ENCODE results near the gene THRAP3. TPM values are rescaled to one million over a fixed set of nuclear protein-coding genes. Genes with fewer than 3 reads are reported as not detected.

THRAP3 gene
- total RNA-seq, 1 experiment from 2014 or later = 86.8 TPM

GRCh38 chr1:36328088-36328480 is 103.8 kb downstream of the THRAP3 start:
- Histone ChIP-seq H3K27me3 (replicated peaks; ENCODE audit: control insufficient read depth, insufficient read depth, low read length) (no peaks in the 10 kb centered on the region), H3K4me1 (peaks cover 6% of the 10 kb centered on the region; the same call in 1 of the 2 replicates), H3K9me3 (no peaks in the 10 kb centered on the region), H3K36me3 (ENCODE audit: control insufficient read depth, insufficient read depth, low read length) (no peaks in the 10 kb centered on the region), H3K4me3 (ENCODE audit: low read depth, low read length) (no peak overlapping the region)
- no peak overlapping the region for H3K27ac Mint-ChIP-seq (ENCODE audit: unreplicated experiment)
- intact Hi-C loops (cut with micrococcal nuclease; ENCODE audit: unreplicated experiment) = no loop called here
- CTCF ChIA-PET = no interaction called here
- no peak overlapping the region for H3K4me3 Mint-ChIP-seq (ENCODE audit: unreplicated experiment)
- POLR2A ChIA-PET = no interaction called here
- no peak for TF ChIP-seq CTCF (IDR thresholded peaks at IDR 0.05; ENCODE audit: insufficient read depth in 1 of 2, low read depth in 1 of 2, low read length in 1 of 2, severe bottlenecking in 1 of 2, unreplicated experiment in 1 of 2)
- no peaks in the 10 kb centered on the region for H3K4me1 Mint-ChIP-seq (ENCODE audit: low read depth, unreplicated experiment)
- H3K27me3 Mint-ChIP-seq (ENCODE audit: insufficient read depth, unreplicated experiment) = peaks cover 6% of the 10 kb centered on the region
- H3K36me3 Mint-ChIP-seq (ENCODE audit: insufficient read depth, unreplicated experiment) = no peaks in the 10 kb centered on the region
- no peaks in the 10 kb centered on the region for H3K9me3 Mint-ChIP-seq (ENCODE audit: unreplicated experiment)
- BruUV-seq (replicated peaks) = no TSS peak
- DNase-seq = no peak

GRCh38 chr1:36328713-36329112 is 104.5 kb downstream of the THRAP3 start:
- BruUV-seq (replicated peaks) = no TSS peak
- Mint-ChIP-seq H3K4me3 (ENCODE audit: unreplicated experiment) (no peak overlapping the region), H3K36me3 (ENCODE audit: insufficient read depth, unreplicated experiment) (no peaks in the 10 kb centered on the region), H3K9me3 (ENCODE audit: unreplicated experiment) (no peaks in the 10 kb centered on the region), H3K27me3 (ENCODE audit: insufficient read depth, unreplicated experiment) (peaks cover 6% of the 10 kb centered on the region), H3K27ac (ENCODE audit: unreplicated experiment) (no peak overlapping the region), H3K4me1 (ENCODE audit: low read depth, unreplicated experiment) (no peaks in the 10 kb centered on the region)
- Histone ChIP-seq H3K4me3 (ENCODE audit: low read depth, low read length) (no peak overlapping the region), H3K36me3 (ENCODE audit: control insufficient read depth, insufficient read depth, low read length) (no peaks in the 10 kb centered on the region), H3K27me3 (replicated peaks; ENCODE audit: control insufficient read depth, insufficient read depth, low read length) (no peaks in the 10 kb centered on the region), H3K9me3 (no peaks in the 10 kb centered on the region), H3K4me1 (peaks cover 6% of the 10 kb centered on the region; the same call in 1 of the 2 replicates)
- CTCF ChIA-PET = no interaction called here
- TF ChIP-seq CTCF (IDR thresholded peaks at IDR 0.05; ENCODE audit: insufficient read depth in 1 of 2, low read depth in 1 of 2, low read length in 1 of 2, severe bottlenecking in 1 of 2, unreplicated experiment in 1 of 2) = no peak
- intact Hi-C loops (cut with micrococcal nuclease; ENCODE audit: unreplicated experiment) = no loop called here
- no peak for DNase-seq
- POLR2A ChIA-PET = no interaction called here

GRCh38 chr1:36329817-36330216 is 105.6 kb downstream of the THRAP3 start:
- H3K27me3 ChIP-seq (replicated peaks; ENCODE audit: control insufficient read depth, insufficient read depth, low read length) = no peaks in the 10 kb centered on the region
- H3K4me1 Mint-ChIP-seq (ENCODE audit: low read depth, unreplicated experiment) = no peaks in the 10 kb centered on the region
- BruUV-seq (replicated peaks) = no TSS peak
- TF ChIP-seq CTCF (IDR thresholded peaks at IDR 0.05; ENCODE audit: insufficient read depth in 1 of 2, low read depth in 1 of 2, low read length in 1 of 2, severe bottlenecking in 1 of 2, unreplicated experiment in 1 of 2) = no peak
- H3K4me3 Mint-ChIP-seq (ENCODE audit: unreplicated experiment) = no peak overlapping the region
- H3K4me3 ChIP-seq (ENCODE audit: low read depth, low read length) = no peak overlapping the region
- no peak for DNase-seq
- H3K27me3 Mint-ChIP-seq (ENCODE audit: insufficient read depth, unreplicated experiment) = peaks cover 6% of the 10 kb centered on the region
- H3K9me3 ChIP-seq = no peaks in the 10 kb centered on the region
- no peaks in the 10 kb centered on the region for H3K36me3 Mint-ChIP-seq (ENCODE audit: insufficient read depth, unreplicated experiment)
- intact Hi-C loops (cut with micrococcal nuclease; ENCODE audit: unreplicated experiment) = no loop called here
- no peaks in the 10 kb centered on the region for H3K36me3 ChIP-seq (ENCODE audit: control insufficient read depth, insufficient read depth, low read length)
- H3K9me3 Mint-ChIP-seq (ENCODE audit: unreplicated experiment) = no peaks in the 10 kb centered on the region
- no peak overlapping the region for H3K27ac Mint-ChIP-seq (ENCODE audit: unreplicated experiment)
- ChIA-PET CTCF (no interaction called here), POLR2A (no interaction called here)
- H3K4me1 ChIP-seq = no peaks in the 10 kb centered on the region

Measured in Caco-2 (cell line).